Mesenchymal stem cell (in vitro differentiated cells and primary cell): ENCODE data around the gene TRPM2.

ENCODE experiments used
- DNase-seq: peaks from one replicate; pipeline ENCODE4 v3.0.0-alpha.2; 2013
- H2AFZ ChIP-seq: one replicate; pipeline ENCODE4 v1.6.1; 2013; ENCODE audit warnings: low read depth, mild to moderate bottlenecking, control low read depth, inconsistent platforms, low read length, moderate library complexity
- H2AK5ac ChIP-seq: 2 replicates; pipeline ENCODE4 v1.6.1; 2013; ENCODE audit warnings: low read length, moderate library complexity, mild to moderate bottlenecking, inconsistent platforms; ENCODE audit not compliant: severe bottlenecking
- H2BK120ac ChIP-seq: one replicate; pipeline ENCODE4 v1.6.1; 2013; ENCODE audit warnings: low read depth, mild to moderate bottlenecking, inconsistent platforms, low read length, moderate library complexity
- H2BK12ac ChIP-seq, 2 experiments: one replicate each; pipeline ENCODE4 v1.6.1; 2013; ENCODE audit warnings: inconsistent platforms in 2 of 2, low read length in 2 of 2, mild to moderate bottlenecking in 2 of 2, moderate library complexity in 2 of 2, control low read depth in 1 of 2
- H2BK15ac ChIP-seq: one replicate; pipeline ENCODE4 v1.6.1; 2013; ENCODE audit warnings: mild to moderate bottlenecking, low read depth, inconsistent platforms; ENCODE audit not compliant: poor library complexity, severe bottlenecking
- H2BK5ac ChIP-seq: 2 replicates; pipeline ENCODE4 v1.6.1; 2013; ENCODE audit warnings: low read depth, mild to moderate bottlenecking, low read length, control low read depth, inconsistent platforms; ENCODE audit not compliant: poor library complexity, severe bottlenecking
- H3K14ac ChIP-seq, 2 experiments: one replicate each; pipeline ENCODE4 v1.6.1; 2013; ENCODE audit warnings: inconsistent platforms in 2 of 2, low read length in 2 of 2, control low read depth in 1 of 2, mild to moderate bottlenecking in 1 of 2, moderate library complexity in 1 of 2
- H3K18ac ChIP-seq, 2 experiments: one replicate each; pipeline ENCODE4 v1.6.1; 2013; ENCODE audit warnings: inconsistent platforms in 2 of 2, low read length in 2 of 2, control low read depth in 1 of 2, low read depth in 1 of 2, mild to moderate bottlenecking in 1 of 2
- H3K23ac ChIP-seq, 2 experiments: one replicate each; pipeline ENCODE4 v1.6.1; 2013; ENCODE audit warnings: inconsistent platforms in 2 of 2, low read length in 2 of 2, mild to moderate bottlenecking in 2 of 2, moderate library complexity in 2 of 2, control low read depth in 1 of 2
- H3K27ac ChIP-seq: 2 replicates; pipeline ENCODE4 v1.5.1; 2013; ENCODE audit warnings: mild to moderate bottlenecking, moderate library complexity, low read length, control low read depth, inconsistent platforms; ENCODE audit not compliant: poor library complexity, severe bottlenecking
- H3K27me3 ChIP-seq, 2 experiments: 2 replicates each; pipeline versions ENCODE4 v1.6.1 to v1.7.0; 2013; ENCODE audit warnings: low read length in 2 of 2, mild to moderate bottlenecking in 2 of 2, moderate library complexity in 2 of 2, control low read depth in 1 of 2, inconsistent platforms in 1 of 2; ENCODE audit not compliant: control insufficient read depth in 1 of 2, insufficient read depth in 1 of 2
- H3K36me3 ChIP-seq, 2 experiments: 2 replicates each; pipeline versions ENCODE4 v1.6.1 to v1.7.0; 2013; ENCODE audit warnings: low read length in 2 of 2, control low read depth in 1 of 2, inconsistent platforms in 1 of 2, low read depth in 1 of 2, mild to moderate bottlenecking in 1 of 2; ENCODE audit not compliant: insufficient read depth in 2 of 2, control insufficient read depth in 1 of 2
- H3K4ac ChIP-seq, 2 experiments: one replicate each; pipeline ENCODE4 v1.6.1; 2013; ENCODE audit warnings: inconsistent platforms in 2 of 2, low read length in 2 of 2, mild to moderate bottlenecking in 2 of 2, moderate library complexity in 2 of 2, control low read depth in 1 of 2, low read depth in 1 of 2
- H3K4me1 ChIP-seq: 2 replicates; pipeline ENCODE4 v1.6.1; 2013; ENCODE audit warnings: low read depth, low read length, control low read depth; ENCODE audit not compliant: control insufficient read depth, insufficient read depth
- H3K4me2 ChIP-seq: 2 replicates; pipeline ENCODE4 v1.6.1; 2013; ENCODE audit warnings: low read length, mild to moderate bottlenecking, inconsistent platforms; ENCODE audit not compliant: poor library complexity, severe bottlenecking
- H3K4me3 ChIP-seq, 2 experiments: 2 replicates each; pipeline versions ENCODE4 v1.5.1 to v1.7.0; 2013; ENCODE audit warnings: low read length in 2 of 2, mild to moderate bottlenecking in 2 of 2, control low read depth in 1 of 2, low read depth in 1 of 2; ENCODE audit not compliant: insufficient read depth in 1 of 2
- H3K79me1 ChIP-seq: replicated peaks from 2 replicates; pipeline ENCODE4 v1.6.1; 2013; ENCODE audit warnings: mild to moderate bottlenecking, control low read depth, low read length, inconsistent platforms; ENCODE audit not compliant: poor library complexity, severe bottlenecking
- H3K9ac ChIP-seq: 2 replicates; pipeline ENCODE4 v1.7.0; 2013; ENCODE audit warnings: mild to moderate bottlenecking, low read length, moderate library complexity
- H3K9me3 ChIP-seq: 2 replicates; pipeline ENCODE4 v1.7.0; 2013; ENCODE audit warnings: mild to moderate bottlenecking, low read length; ENCODE audit not compliant: control insufficient read depth
- H4K8ac ChIP-seq: one replicate; pipeline ENCODE4 v1.6.1; 2013; ENCODE audit warnings: inconsistent platforms, mild to moderate bottlenecking, low read length, moderate library complexity
- H4K91ac ChIP-seq: one replicate; pipeline ENCODE4 v1.6.1; 2013; ENCODE audit warnings: mild to moderate bottlenecking, low read length, inconsistent platforms
- WGBS: methylation state at CpG from one replicate; pipeline ENCODE4 v1.1.7; 2013; ENCODE audit warnings: mixed read lengths; 5-methylcytosine and 5-hydroxymethylcytosine counted together

TRPM2 gene

GRCh38 chr21:44370027-44370735 is 16.8 kb downstream of the TRPM2 start:
- no peak overlapping the region for H2BK15ac ChIP-seq

GRCh38 chr21:44370786-44371410 is 17.5 kb downstream of the TRPM2 start:
- no peak overlapping the region for H2BK15ac ChIP-seq
- no peak overlapping the region for H2BK5ac ChIP-seq
- DNase-seq: no peak
- H2BK12ac ChIP-seq: no peak overlapping the region
- no peak overlapping the region for H3K18ac ChIP-seq
- peaks cover 8% of the 10 kb centered on the region for H3K4me1 ChIP-seq
- H4K8ac ChIP-seq: no peak overlapping the region
- no peaks in the 10 kb centered on the region for H3K36me3 ChIP-seq
- no peak overlapping the region for H3K23ac ChIP-seq
- no peaks in the 10 kb centered on the region for H3K9me3 ChIP-seq
- WGBS: 95% methylated on average over 34 of the region's 37 CpGs
- H3K14ac ChIP-seq: no peak overlapping the region
- no peak overlapping the region for H3K4me2 ChIP-seq
- H4K91ac ChIP-seq: no peak overlapping the region
- H3K9ac ChIP-seq: no peak overlapping the region
- H3K4me3 ChIP-seq: peak overlapping the region in 1 of 2 experiments; percentile 29
- no peak overlapping the region for H3K27ac ChIP-seq
- no peak overlapping the region for H3K4ac ChIP-seq
- no peak overlapping the region for H2BK120ac ChIP-seq
- H3K79me1 ChIP-seq: no peaks in the 10 kb centered on the region
- no peak overlapping the region for H2AK5ac ChIP-seq
- no peak overlapping the region for H2AFZ ChIP-seq
- H3K27me3 ChIP-seq: peaks cover 16 to 28% of the 10 kb centered on the region in 2 experiments

More at GRCh38 chr21:44370027-44370735, 16.8 kb downstream of the TRPM2 start:
- no peak overlapping the region for H2BK5ac ChIP-seq
- H4K91ac ChIP-seq: no peak overlapping the region
- H3K27me3 ChIP-seq: peaks cover 16 to 22% of the 10 kb centered on the region in 2 experiments
- H2AFZ ChIP-seq: no peak overlapping the region
- 44% methylated on average over 29 of the region's 29 CpGs for WGBS
- no peak overlapping the region for H3K4me3 ChIP-seq
- H3K4me1 ChIP-seq: peaks cover 10% of the 10 kb centered on the region
- no peak overlapping the region for H3K9ac ChIP-seq
- H4K8ac ChIP-seq: no peak overlapping the region
- no peak overlapping the region for H2BK12ac ChIP-seq
- H3K36me3 ChIP-seq: no peaks in the 10 kb centered on the region
- no peak overlapping the region for H3K18ac ChIP-seq
- no peak overlapping the region for H2AK5ac ChIP-seq
- H3K4ac ChIP-seq: no peak overlapping the region
- no peaks in the 10 kb centered on the region for H3K79me1 ChIP-seq
- no peak overlapping the region for H3K27ac ChIP-seq
- H3K4me2 ChIP-seq: no peak overlapping the region
- no peaks in the 10 kb centered on the region for H3K9me3 ChIP-seq
- H2BK120ac ChIP-seq: no peak overlapping the region
- H3K14ac ChIP-seq: no peak overlapping the region
- peak; percentile 61 for DNase-seq
- no peak overlapping the region for H3K23ac ChIP-seq

GRCh38 chr21:44371596-44371995 is 18.2 kb downstream of the TRPM2 start:
- no peak overlapping the region for H3K27ac ChIP-seq
- no peaks in the 10 kb centered on the region for H3K79me1 ChIP-seq
- no peak overlapping the region for H3K9ac ChIP-seq
- H3K9me3 ChIP-seq: no peaks in the 10 kb centered on the region
- H3K4ac ChIP-seq: no peak overlapping the region
- H3K18ac ChIP-seq: no peak overlapping the region
- no peak overlapping the region for H2AFZ ChIP-seq
- no peaks in the 10 kb centered on the region for H3K36me3 ChIP-seq
- no peak overlapping the region for H3K4me2 ChIP-seq
- no peak overlapping the region for H3K4me3 ChIP-seq
- H4K8ac ChIP-seq: no peak overlapping the region
- no peak overlapping the region for H2AK5ac ChIP-seq
- H3K27me3 ChIP-seq: peaks cover 16 to 34% of the 10 kb centered on the region in 2 experiments
- no peak overlapping the region for H4K91ac ChIP-seq
- H2BK5ac ChIP-seq: no peak overlapping the region
- H3K4me1 ChIP-seq: peaks cover 8% of the 10 kb centered on the region
- H2BK12ac ChIP-seq: no peak overlapping the region
- no peak for DNase-seq
- H3K23ac ChIP-seq: no peak overlapping the region
- no peak overlapping the region for H2BK15ac ChIP-seq
- no peak overlapping the region for H2BK120ac ChIP-seq
- H3K14ac ChIP-seq: no peak overlapping the region
- 89% methylated on average over 6 of the region's 6 CpGs for WGBS

GRCh38 chr21:44372616-44373015 is 19.2 kb downstream of the TRPM2 start:
- DNase-seq: no peak
- no peak overlapping the region for H3K23ac ChIP-seq
- WGBS: 71% methylated on average over 8 of the region's 8 CpGs
- H4K8ac ChIP-seq: no peak overlapping the region
- no peak overlapping the region for H3K9ac ChIP-seq
- H3K18ac ChIP-seq: no peak overlapping the region
- H2BK15ac ChIP-seq: no peak overlapping the region
- no peaks in the 10 kb centered on the region for H3K79me1 ChIP-seq
- no peak overlapping the region for H2BK12ac ChIP-seq
- H3K4me3 ChIP-seq: no peak overlapping the region
- H3K9me3 ChIP-seq: no peaks in the 10 kb centered on the region
- H2BK120ac ChIP-seq: no peak overlapping the region
- H3K14ac ChIP-seq: no peak overlapping the region
- H2AK5ac ChIP-seq: no peak overlapping the region
- no peak overlapping the region for H3K27ac ChIP-seq
- H3K4ac ChIP-seq: no peak overlapping the region
- no peak overlapping the region for H2AFZ ChIP-seq
- peaks cover 8% of the 10 kb centered on the region for H3K4me1 ChIP-seq
- no peaks in the 10 kb centered on the region for H3K36me3 ChIP-seq
- peaks cover 16 to 34% of the 10 kb centered on the region in 2 experiments for H3K27me3 ChIP-seq
- no peak overlapping the region for H2BK5ac ChIP-seq
- H4K91ac ChIP-seq: no peak overlapping the region
- no peak overlapping the region for H3K4me2 ChIP-seq
